DND-41 (cell line): ENCODE data around the gene KRTAP4-6.
"Not testable (repeated sequence)": the region's sequence is repeated elsewhere in the genome, so short reads cannot be mapped to it uniquely, and the experiment has no call there.

Experiments
- ATAC-seq: fragments of 200-7000 bp; cut with Tn5 transposase; 3 replicates; pipeline ENCODE4 v1.9.1; 2021; ENCODE audit warnings: low read depth; ENCODE audit not compliant: insufficient read depth
- DNase-seq: peaks from one replicate; pipeline ENCODE4 v3.0.0-alpha.2; 2020
- H2AFZ ChIP-seq: 2 replicates; pipeline ENCODE4 v1.6.0; 2012; ENCODE audit warnings: low read depth, low read length
- H3K27ac ChIP-seq: 2 replicates; pipeline ENCODE4 v1.5.1; 2012; ENCODE audit warnings: low read length, inconsistent platforms
- H3K27me3 ChIP-seq: fragments of 200-600 bp; sonication (generic); 2 replicates; pipeline ENCODE4 v1.6.0; 2012; ENCODE audit warnings: low read length, mild to moderate bottlenecking, inconsistent platforms; ENCODE audit not compliant: insufficient read depth, poor library complexity
- H3K36me3 ChIP-seq: 2 replicates; pipeline ENCODE4 v1.5.1; 2012; ENCODE audit warnings: low read length, inconsistent platforms; ENCODE audit not compliant: insufficient read depth
- H3K4me1 ChIP-seq: 2 replicates; pipeline ENCODE4 v1.5.1; 2012; ENCODE audit warnings: mild to moderate bottlenecking, low read length; ENCODE audit not compliant: insufficient read depth
- H3K4me2 ChIP-seq: 2 replicates; pipeline ENCODE4 v1.6.0; 2012; ENCODE audit warnings: mild to moderate bottlenecking, moderate library complexity, low read length, inconsistent platforms; ENCODE audit not compliant: insufficient read depth
- H3K4me3 ChIP-seq, 2 experiments: fragments of 200-600 bp in 1 of 2; shearing (Covaris generic) in 1 of 2; 2 replicates each; pipeline ENCODE4 v1.5.1; 2012 to 2016; ENCODE audit warnings: inconsistent platforms in 2 of 2, low read length in 2 of 2, mild to moderate bottlenecking in 2 of 2, low read depth in 1 of 2, moderate library complexity in 1 of 2
- H3K79me2 ChIP-seq: 2 replicates; pipeline ENCODE4 v1.6.0; 2012; ENCODE audit warnings: low read length, inconsistent platforms; ENCODE audit not compliant: insufficient read depth
- H3K9ac ChIP-seq: 2 replicates; pipeline ENCODE4 v1.6.0; 2012; ENCODE audit warnings: low read depth, mild to moderate bottlenecking, inconsistent platforms, low read length, moderate library complexity
- H3K9me3 ChIP-seq: 2 replicates; pipeline ENCODE4 v1.5.1; 2012; ENCODE audit warnings: low read length, moderate library complexity, mild to moderate bottlenecking, inconsistent platforms; ENCODE audit not compliant: insufficient read depth, severe bottlenecking
- H4K20me1 ChIP-seq: 2 replicates; pipeline ENCODE4 v1.6.0; 2012; ENCODE audit warnings: low read length; ENCODE audit not compliant: insufficient read depth
- EZH2 ChIP-seq: IDR thresholded peaks from 3 replicates; pipeline ENCODE4 v1.6.1; 2012; ENCODE audit warnings: borderline replicate concordance, low read depth, mild to moderate bottlenecking, moderate library complexity, low read length, inconsistent platforms; ENCODE audit not compliant: severe bottlenecking
- TF ChIP-seq, protein P1 (sequence below): IDR thresholded peaks from 2 replicates; pipeline ENCODE4 v1.5.1; 2012; ENCODE audit warnings: borderline replicate concordance, low read length, moderate library complexity, mild to moderate bottlenecking; ENCODE audit not compliant: poor library complexity, severe bottlenecking; ENCODE audit errors: extremely low read depth

KRTAP4-6 gene

DNA sequence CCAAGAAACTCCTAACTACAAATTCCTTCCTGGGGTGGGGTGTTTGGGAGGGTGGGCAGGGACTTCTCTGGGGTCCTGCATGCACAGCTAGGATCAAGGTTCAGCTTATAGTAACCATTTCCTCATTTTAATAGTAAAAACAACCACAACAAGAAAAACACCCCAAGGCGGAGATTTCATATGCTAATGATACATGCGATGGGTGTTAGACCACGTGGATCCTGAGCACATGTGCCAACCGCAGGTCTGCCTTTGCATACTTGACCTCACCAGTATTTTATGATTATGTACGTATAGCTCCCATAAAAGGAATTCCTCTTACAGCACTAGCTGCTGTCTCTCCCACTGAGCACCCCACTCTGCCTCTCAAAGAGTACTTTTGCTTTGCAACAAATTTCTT, 24.0 kb downstream of the KRTAP4-6 start:
- Histone ChIP-seq H3K9ac (no peak overlapping the region), H2AFZ (no peak overlapping the region), H3K36me3 (no peaks in the 10 kb centered on the region), H3K27ac (no peak overlapping the region), H3K9me3 (peaks cover 8% of the 10 kb centered on the region), H3K27me3 (peaks cover 5% of the 10 kb centered on the region), H3K4me1 (no peaks in the 10 kb centered on the region), H4K20me1 (no peaks in the 10 kb centered on the region), H3K4me2 (no peak overlapping the region), H3K4me3 (no peak overlapping the region), H3K79me2 (no peaks in the 10 kb centered on the region)
- DNase-seq (no peak), ATAC-seq (no peak)
- TF ChIP-seq, protein P1, sequence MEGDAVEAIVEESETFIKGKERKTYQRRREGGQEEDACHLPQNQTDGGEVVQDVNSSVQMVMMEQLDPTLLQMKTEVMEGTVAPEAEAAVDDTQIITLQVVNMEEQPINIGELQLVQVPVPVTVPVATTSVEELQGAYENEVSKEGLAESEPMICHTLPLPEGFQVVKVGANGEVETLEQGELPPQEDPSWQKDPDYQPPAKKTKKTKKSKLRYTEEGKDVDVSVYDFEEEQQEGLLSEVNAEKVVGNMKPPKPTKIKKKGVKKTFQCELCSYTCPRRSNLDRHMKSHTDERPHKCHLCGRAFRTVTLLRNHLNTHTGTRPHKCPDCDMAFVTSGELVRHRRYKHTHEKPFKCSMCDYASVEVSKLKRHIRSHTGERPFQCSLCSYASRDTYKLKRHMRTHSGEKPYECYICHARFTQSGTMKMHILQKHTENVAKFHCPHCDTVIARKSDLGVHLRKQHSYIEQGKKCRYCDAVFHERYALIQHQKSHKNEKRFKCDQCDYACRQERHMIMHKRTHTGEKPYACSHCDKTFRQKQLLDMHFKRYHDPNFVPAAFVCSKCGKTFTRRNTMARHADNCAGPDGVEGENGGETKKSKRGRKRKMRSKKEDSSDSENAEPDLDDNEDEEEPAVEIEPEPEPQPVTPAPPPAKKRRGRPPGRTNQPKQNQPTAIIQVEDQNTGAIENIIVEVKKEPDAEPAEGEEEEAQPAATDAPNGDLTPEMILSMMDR = no peak
- no peak for TF ChIP-seq EZH2

DNA sequence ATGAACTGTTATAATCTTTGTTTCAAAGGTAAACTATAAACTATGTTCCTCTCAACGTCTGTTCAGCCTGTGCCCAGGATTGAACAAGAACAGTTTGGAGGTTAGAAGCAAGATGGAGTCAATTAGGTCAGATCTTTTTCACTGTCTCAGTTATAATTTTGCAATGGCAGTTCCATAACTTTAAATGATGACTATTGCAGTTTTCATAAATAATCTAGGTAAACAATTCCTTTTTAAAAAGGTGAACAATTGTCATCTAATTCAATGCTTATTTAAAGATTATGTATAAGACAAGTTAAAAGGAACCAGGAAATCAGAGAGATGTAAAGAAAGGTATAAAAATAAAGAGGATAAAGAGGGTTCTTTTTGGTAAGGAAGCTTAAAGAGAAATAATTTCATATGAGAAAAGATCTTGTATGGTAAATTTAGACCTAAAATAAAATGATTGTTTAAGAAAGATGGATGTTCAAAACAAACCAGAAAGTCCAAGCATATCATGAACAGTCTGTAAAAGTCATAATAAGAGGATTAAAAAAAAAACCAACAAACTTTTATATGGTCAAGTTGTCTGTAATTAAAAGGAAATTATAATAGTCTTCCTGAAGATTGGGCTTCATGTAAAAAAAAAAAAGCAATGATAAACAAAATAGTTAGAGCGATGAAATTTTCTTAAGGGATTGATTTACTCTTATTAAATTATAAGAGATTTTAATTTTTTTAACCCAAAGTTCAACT, 29.0 kb downstream of the KRTAP4-6 start:
- TF ChIP-seq EZH2 = no peak
- TF ChIP-seq, protein P1 = no peak
- Histone ChIP-seq H3K4me3 (no peak overlapping the region), H3K27me3 (peaks cover 1% of the 10 kb centered on the region), H3K9ac (no peak overlapping the region), H3K27ac (no peak overlapping the region), H4K20me1 (no peaks in the 10 kb centered on the region), H3K79me2 (no peaks in the 10 kb centered on the region), H3K4me1 (no peaks in the 10 kb centered on the region), H3K4me2 (no peak overlapping the region), H2AFZ (no peak overlapping the region), H3K36me3 (no peaks in the 10 kb centered on the region), H3K9me3 (peaks cover 14% of the 10 kb centered on the region)
- no peak for DNase-seq
- ATAC-seq = no peak

DNA sequence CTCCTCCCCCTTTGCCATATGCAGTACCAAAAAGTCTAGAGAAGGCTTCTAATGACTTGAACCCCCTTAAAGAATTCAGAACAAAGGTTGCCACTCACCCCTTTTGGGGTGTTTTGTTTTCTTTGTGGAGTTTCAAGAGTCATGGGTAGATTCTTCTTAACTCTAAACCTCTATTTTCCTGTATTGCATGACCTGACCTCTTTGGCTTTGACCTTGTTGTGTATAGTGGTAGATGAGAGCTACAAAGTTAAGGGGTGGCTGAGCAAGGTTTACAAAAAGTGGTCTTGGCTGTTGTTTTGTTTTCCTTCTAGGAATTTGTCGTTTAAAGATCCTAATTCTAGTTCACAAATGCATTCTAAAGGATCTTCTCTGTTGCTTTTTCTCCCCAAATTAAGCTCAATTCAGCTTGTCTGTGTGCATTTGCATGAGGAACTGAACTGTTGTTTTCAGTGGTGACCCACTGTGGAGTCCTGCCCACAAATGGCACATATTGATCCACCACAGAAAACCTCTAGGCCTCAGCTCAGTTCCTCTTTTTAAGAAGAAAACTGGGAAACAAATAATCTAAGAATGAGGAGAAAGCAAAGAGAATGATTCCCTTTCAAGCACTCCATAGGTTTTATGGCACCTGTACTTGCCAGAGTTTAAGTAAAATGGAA, 31.5 kb downstream of the KRTAP4-6 start:
- not testable (repeated sequence) for H4K20me1 ChIP-seq, H3K4me3 ChIP-seq, H3K79me2 ChIP-seq, H3K4me2 ChIP-seq, H3K9ac ChIP-seq, H3K4me1 ChIP-seq, ATAC-seq, H2AFZ ChIP-seq, DNase-seq, H3K36me3 ChIP-seq, H3K27ac ChIP-seq, H3K27me3 ChIP-seq
- H3K9me3 ChIP-seq = peaks cover 14% of the 10 kb centered on the region

DNA sequence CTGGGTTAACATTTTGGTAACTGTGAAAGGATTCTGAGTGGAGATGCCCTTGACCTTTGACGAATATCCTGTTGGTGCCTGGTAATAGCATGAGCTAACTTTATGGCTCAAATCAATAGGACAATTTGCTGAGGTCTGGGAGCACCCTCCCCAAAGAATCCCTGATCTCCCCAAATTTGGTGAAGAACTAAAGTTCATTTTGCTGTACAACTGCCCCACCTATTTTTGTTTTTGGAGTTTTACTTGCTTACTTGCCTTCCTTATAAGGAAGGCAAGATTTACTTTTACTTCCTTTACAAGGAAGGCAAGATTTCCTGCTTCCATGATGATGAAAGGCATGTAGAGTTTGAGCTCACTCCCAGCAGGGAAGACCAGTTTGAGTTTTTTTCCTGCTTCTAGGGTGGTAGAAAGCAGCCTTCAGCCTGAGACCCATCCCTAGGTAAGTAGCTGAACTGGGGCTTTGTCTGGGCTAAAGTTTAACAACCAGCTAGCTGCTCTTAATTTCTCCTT, 32.3 kb downstream of the KRTAP4-6 start:
- no peak overlapping the region for H2AFZ ChIP-seq
- no peak for ATAC-seq
- H3K4me2 ChIP-seq = no peak overlapping the region

DNA sequence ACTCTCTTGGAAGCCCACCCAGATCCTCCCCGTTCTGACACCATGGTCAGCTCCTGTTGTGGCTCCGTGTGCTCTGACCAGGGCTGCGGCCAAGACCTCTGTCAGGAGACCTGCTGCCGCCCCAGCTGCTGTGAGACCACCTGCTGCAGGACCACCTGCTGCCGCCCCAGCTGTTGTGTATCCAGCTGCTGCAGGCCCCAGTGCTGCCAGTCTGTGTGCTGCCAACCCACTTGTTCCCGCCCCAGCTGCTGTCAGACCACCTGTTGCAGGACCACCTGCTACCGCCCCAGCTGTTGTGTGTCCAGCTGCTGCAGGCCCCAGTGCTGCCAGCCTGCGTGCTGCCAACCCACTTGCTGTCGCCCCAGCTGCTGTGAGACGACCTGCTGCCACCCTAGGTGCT, 35.0 kb downstream of the KRTAP4-6 start, which contains the start of gene KRTAP4-9:
Gene KRTAP4-9, plus strand, starts transcription at position 43 of the 400 bp plus-strand sequence. Its CDS starts 0 bp downstream, at position 43.
- not testable (repeated sequence) for H3K4me1 ChIP-seq, H3K36me3 ChIP-seq, H3K9ac ChIP-seq, H3K27ac ChIP-seq, ATAC-seq, H3K27me3 ChIP-seq, H3K79me2 ChIP-seq, H3K4me3 ChIP-seq, DNase-seq, H3K9me3 ChIP-seq, H3K4me2 ChIP-seq, H2AFZ ChIP-seq, H4K20me1 ChIP-seq

More for the DNA sequence above, 32.3 kb downstream of the KRTAP4-6 start:
- H4K20me1 ChIP-seq = no peaks in the 10 kb centered on the region
- H3K79me2 ChIP-seq = no peaks in the 10 kb centered on the region
- no peak overlapping the region for H3K4me3 ChIP-seq
- no peaks in the 10 kb centered on the region for H3K4me1 ChIP-seq
- peaks cover 14% of the 10 kb centered on the region for H3K9me3 ChIP-seq
- H3K36me3 ChIP-seq = no peaks in the 10 kb centered on the region
- no peak overlapping the region for H3K9ac ChIP-seq
- H3K27ac ChIP-seq = no peak overlapping the region
- TF ChIP-seq EZH2 = no peak
- TF ChIP-seq, protein P1 = no peak
- H3K27me3 ChIP-seq = no peaks in the 10 kb centered on the region
- DNase-seq = no peak
